Body of pancreas (tissue), 4 donors: ENCODE data around the gene KRT1. TPM values are rescaled to one million over a fixed set of nuclear protein-coding genes. Genes with fewer than 3 reads are reported as not detected.

Experiments used
- ATAC-seq: fragments of 150-250 bp; one replicate; pipeline ENCODE4 v1.9.1; 2016
- DNase-seq, 4 donors: peaks; one replicate each; pipeline ENCODE4 v3.0.0-alpha.2; 2019
- H3K27ac ChIP-seq, 4 donors: fragments of 200-600 bp; sonication (generic); 1 replicate in 3 of 4; 2 replicates in 1 of 4; pipeline versions ENCODE4 v1.5.1 to v1.6.1; 2016 to 2019; ENCODE audit warnings: mild to moderate bottlenecking in 1 of 4, mixed read lengths in 1 of 4, moderate library complexity in 1 of 4
- H3K27me3 ChIP-seq, 2 donors: fragments of 200-600 bp; sonication (generic); one replicate each; pipeline ENCODE4 v1.6.0; 2016; ENCODE audit warnings: mild to moderate bottlenecking in 1 of 2
- H3K36me3 ChIP-seq, 2 donors: fragments of 200-600 bp; sonication (generic); replicated peaks in 1 of 2; 2 replicates each; pipeline ENCODE4 v1.5.1; 2016; ENCODE audit warnings: low read depth in 2 of 2; ENCODE audit not compliant: insufficient read depth in 1 of 2
- H3K4me1 ChIP-seq: fragments of 200-600 bp; sonication (generic); one replicate; pipeline ENCODE4 v1.6.0; 2016
- H3K4me3 ChIP-seq, 2 donors: fragments of 200-600 bp; sonication (generic); 1 replicate in 1 of 2; 2 replicates in 1 of 2; pipeline ENCODE4 v1.5.1; 2016 to 2019
- H3K9me3 ChIP-seq, 3 donors: fragments of 200-600 bp; sonication (generic); 1 replicate in 2 of 3; 2 replicates in 1 of 3; pipeline ENCODE4 v1.5.1; 2016
- CTCF ChIP-seq, 7 experiments: fragments of 450-650 bp in 4 of 7; fragments of 200-600 bp in 3 of 7; sonication (generic) in 3 of 7; IDR thresholded peaks; one replicate each; pipeline ENCODE4 v1.5.1; 2016 to 2019; ENCODE audit warnings: antibody characterized with exemption in 7 of 7
- POLR2A ChIP-seq, 3 donors: fragments of 450-650 bp; IDR thresholded peaks; one replicate each; pipeline ENCODE4 v1.6.1; 2016; ENCODE audit warnings: antibody characterized with exemption in 3 of 3, mild to moderate bottlenecking in 2 of 3
- WGBS, 2 donors: methylation state at CpG; one replicate each; pipeline ENCODE4 v1.1.5; 2017; 5-methylcytosine and 5-hydroxymethylcytosine counted together
- intact Hi-C: fragments of 100-400 bp; cut with DNase I; formaldehyde crosslinking; loops from one replicate; pipeline ENCODE4 v1.15.1; 2023
- total RNA-seq, 2 donors: library from RNA; depleted of rRNA; stranded (reverse); fragments of >200 nt; gene quantifications; one replicate each; pipeline ENCODE4 v1.1.0, GENCODE V29; 2016

Gene KRT1
- total RNA-seq, 2 donors from 2014 or later, result not detected

GRCh38 chr12:52701281-52701680, 21.1 kb upstream of the KRT1 start:
- WGBS, 2 donors, result 78 to 81% methylated on average over 10 to 12 of the region's 12 CpGs
- Histone ChIP-seq H3K4me3 (no peak overlapping the region), H3K4me1 (peaks cover 21% of the 10 kb centered on the region), H3K36me3 (no peaks in the 10 kb centered on the region), H3K27me3 (no peaks in the 10 kb centered on the region), H3K27ac (no peak overlapping the region), H3K9me3 (no peaks in the 10 kb centered on the region)
- TF ChIP-seq CTCF (IDR thresholded peaks at IDR 0.05) (no peak), POLR2A (IDR thresholded peaks at IDR 0.05) (no peak)
- no peak for ATAC-seq
- intact Hi-C loops, result no loop called here
- DNase-seq, result no peak

GRCh38 chr12:52699960-52700359, 19.8 kb upstream of the KRT1 start:
- TF ChIP-seq CTCF (IDR thresholded peaks at IDR 0.05) (no peak), POLR2A (IDR thresholded peaks at IDR 0.05) (no peak)
- Histone ChIP-seq H3K27ac (peak overlapping the region in 1 of 4 donors; percentile 60), H3K27me3 (no peaks in the 10 kb centered on the region), H3K36me3 (no peaks in the 10 kb centered on the region), H3K4me1 (peaks cover 21% of the 10 kb centered on the region), H3K9me3 (no peaks in the 10 kb centered on the region), H3K4me3 (no peak overlapping the region)
- 51 to 71% methylated on average over 2 of the region's 2 CpGs for WGBS, 2 donors
- ATAC-seq, result no peak
- no peak for DNase-seq
- intact Hi-C loops, result no loop called here

- H3K4me3 ChIP-seq, result no peak overlapping the region
- intact Hi-C loops, result no loop called here
- TF ChIP-seq POLR2A (IDR thresholded peaks at IDR 0.05), result no peak
- no peak for TF ChIP-seq CTCF (IDR thresholded peaks at IDR 0.05)
- H3K9me3 ChIP-seq, result no peaks in the 10 kb centered on the region
- peak overlapping the region in 2 of 4 donors; percentile 12 to 60 for H3K27ac ChIP-seq
- H3K4me1 ChIP-seq, result peaks cover 21% of the 10 kb centered on the region
- no peaks in the 10 kb centered on the region for H3K27me3 ChIP-seq
- ATAC-seq, result no peak
- DNase-seq, result no peak
- WGBS, 2 donors, result 42 to 53% methylated on average over 2 of the region's 2 CpGs
- H3K36me3 ChIP-seq, result no peaks in the 10 kb centered on the region
Observed at GRCh38 chr12:52699373-52699772, 19.2 kb upstream of the KRT1 start.

- peak; percentile 75 for ATAC-seq
- no peaks in the 10 kb centered on the region for H3K27me3 ChIP-seq
- H3K4me3 ChIP-seq, result no peak overlapping the region
- no peaks in the 10 kb centered on the region for H3K9me3 ChIP-seq
- no peak for DNase-seq
- H3K27ac ChIP-seq, result peak overlapping the region in 3 of 4 donors; percentile 12 to 60 (median 54)
- H3K4me1 ChIP-seq, result peaks cover 21% of the 10 kb centered on the region
- intact Hi-C loops, result no loop called here
- no peaks in the 10 kb centered on the region for H3K36me3 ChIP-seq
- no peak for TF ChIP-seq CTCF (IDR thresholded peaks at IDR 0.05)
- TF ChIP-seq POLR2A (IDR thresholded peaks at IDR 0.05), result no peak
- 27% methylated on average over 7 to 11 of the region's 11 CpGs for WGBS, 2 donors
Observed at GRCh38 chr12:52698651-52699340, 18.6 kb upstream of the KRT1 start.

- DNase-seq (no peak), ATAC-seq (no peak)
- Histone ChIP-seq H3K9me3 (no peaks in the 10 kb centered on the region), H3K27me3 (no peaks in the 10 kb centered on the region), H3K27ac (no peak overlapping the region), H3K36me3 (no peaks in the 10 kb centered on the region), H3K4me1 (peaks cover 21% of the 10 kb centered on the region), H3K4me3 (no peak overlapping the region)
- intact Hi-C loops, result no loop called here
- no peak for TF ChIP-seq POLR2A (IDR thresholded peaks at IDR 0.05)
- TF ChIP-seq CTCF (IDR thresholded peaks at IDR 0.05), result no peak
- 8 to 55% methylated on average over 1 to 2 of the region's 2 CpGs for WGBS, 2 donors
Observed at GRCh38 chr12:52697058-52697582, 16.9 kb upstream of the KRT1 start.
